ENCODE measurements around the gene LAMA5. TPM values are rescaled to one million over a fixed set of nuclear protein-coding genes. Genes with fewer than 3 reads are reported as not detected.

The LAMA5 gene
- total and polyA plus RNA-seq, 2 experiments from 2014 or later = 201 to 298 TPM

DNA sequence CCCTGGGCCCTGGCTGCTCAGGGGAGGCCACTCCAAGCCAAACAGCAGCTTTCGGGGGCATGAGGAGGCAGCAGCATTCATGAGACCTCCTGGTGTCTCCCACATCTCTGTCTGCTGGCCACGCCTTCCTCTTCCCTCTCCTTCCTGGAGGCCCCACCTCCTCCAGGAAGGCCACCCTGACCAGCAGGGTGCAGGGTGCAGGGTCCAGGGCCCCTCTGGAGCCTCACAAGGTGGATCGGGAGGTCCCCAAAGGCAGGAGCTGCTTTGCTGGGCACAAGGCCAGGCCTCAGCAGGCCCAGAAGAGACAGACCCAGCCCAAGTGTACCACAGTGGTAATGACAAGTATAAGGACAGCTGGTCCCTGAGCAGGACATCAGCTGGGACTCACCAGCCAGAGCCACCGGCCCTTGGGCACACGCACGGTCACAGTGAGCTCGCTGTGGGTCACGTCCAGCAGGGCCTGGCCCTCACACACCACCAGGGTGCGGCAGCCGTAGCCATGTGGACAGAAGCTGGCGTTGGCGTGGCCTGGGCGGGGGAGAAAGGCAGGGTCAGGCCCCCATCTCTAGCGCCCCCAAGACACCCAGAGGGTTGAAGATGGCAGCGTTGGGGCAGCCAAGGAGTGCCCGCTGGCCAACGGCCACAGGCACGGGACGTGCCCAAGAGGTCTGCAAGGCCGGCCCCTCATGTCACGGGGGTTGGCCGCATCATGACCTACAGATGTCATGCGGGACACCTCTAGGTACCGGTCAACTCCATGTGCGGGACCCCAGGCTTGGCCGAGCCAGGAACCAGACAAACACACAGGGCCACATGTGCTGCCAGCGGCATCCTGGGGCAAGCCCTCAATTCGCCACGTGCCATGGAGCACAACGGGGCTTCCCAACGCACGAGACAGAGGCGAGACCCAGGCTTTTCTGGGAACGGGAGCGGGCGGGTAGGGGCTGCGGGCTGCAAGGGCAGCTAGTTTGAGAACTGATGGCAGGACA lies 37.4 kb downstream of the LAMA5 start:
- Mint-ChIP-seq H3K4me3 (no peak overlapping the region), H3K27me3 (ENCODE audit: insufficient read depth, low read depth, poor library complexity) (peaks cover 12% of the 10 kb centered on the region), H3K4me1 (no peaks in the 10 kb centered on the region; the same call in 2 of the 3 replicates), H3K9me3 (peaks cover 3% of the 10 kb centered on the region; the same call in 1 of the 3 replicates), H3K27ac (no peak overlapping the region), H3K36me3 (ENCODE audit: low read depth) (peaks cover 59% of the 10 kb centered on the region)
- Histone ChIP-seq H3K4me3 (no peak overlapping the region), H3K27me3 (ENCODE audit: insufficient read depth) (no peaks in the 10 kb centered on the region), H3K9me2 (ENCODE audit: insufficient read depth) (no peaks in the 10 kb centered on the region), H3K79me2 (replicated peaks; ENCODE audit: insufficient read depth) (no peaks in the 10 kb centered on the region), H3K36me3 (ENCODE audit: insufficient read depth) (peaks cover 21% of the 10 kb centered on the region), H3F3A (replicated peaks; ENCODE audit: low read depth) (no peaks in the 10 kb centered on the region; the same call in 1 of the 2 replicates), H4K20me1 (replicated peaks; ENCODE audit: insufficient read depth) (no peaks in the 10 kb centered on the region), H2AFZ (no peak overlapping the region), H3K4me2 (no peak overlapping the region), H3K4me1 (ENCODE audit: insufficient read depth) (no peaks in the 10 kb centered on the region), H3K27ac (ENCODE audit: low read depth) (no peak overlapping the region)
- ATAC-seq (no peak), DNase-seq (ENCODE audit: low spot score) (no peak)
- no peak for TF ChIP-seq STAT1 (IDR thresholded peaks at IDR 0.05; ENCODE audit: unreplicated experiment)
- no peak for TF ChIP-seq POLR2AphosphoS5 (IDR thresholded peaks at IDR 0.05; ENCODE audit: low read depth)
- no peak for TF ChIP-seq ZNF462 (CRISPR knock-in tag; IDR thresholded peaks at IDR 0.05)
- no peak for TF ChIP-seq EZH2 (IDR thresholded peaks at IDR 0.05; ENCODE audit: low read depth, unreplicated experiment)
- TF ChIP-seq ETS1 (IDR thresholded peaks at IDR 0.05) = no peak
- TF ChIP-seq NANOG (IDR thresholded peaks at IDR 0.05; ENCODE audit: borderline replicate concordance) = no peak
- no peak for TF ChIP-seq EZH2phosphoT487 (IDR thresholded peaks at IDR 0.05; ENCODE audit: unreplicated experiment)
- no peak for TF ChIP-seq REST (IDR thresholded peaks at IDR 0.05; ENCODE audit: unreplicated experiment)
- TF ChIP-seq, protein P1, sequence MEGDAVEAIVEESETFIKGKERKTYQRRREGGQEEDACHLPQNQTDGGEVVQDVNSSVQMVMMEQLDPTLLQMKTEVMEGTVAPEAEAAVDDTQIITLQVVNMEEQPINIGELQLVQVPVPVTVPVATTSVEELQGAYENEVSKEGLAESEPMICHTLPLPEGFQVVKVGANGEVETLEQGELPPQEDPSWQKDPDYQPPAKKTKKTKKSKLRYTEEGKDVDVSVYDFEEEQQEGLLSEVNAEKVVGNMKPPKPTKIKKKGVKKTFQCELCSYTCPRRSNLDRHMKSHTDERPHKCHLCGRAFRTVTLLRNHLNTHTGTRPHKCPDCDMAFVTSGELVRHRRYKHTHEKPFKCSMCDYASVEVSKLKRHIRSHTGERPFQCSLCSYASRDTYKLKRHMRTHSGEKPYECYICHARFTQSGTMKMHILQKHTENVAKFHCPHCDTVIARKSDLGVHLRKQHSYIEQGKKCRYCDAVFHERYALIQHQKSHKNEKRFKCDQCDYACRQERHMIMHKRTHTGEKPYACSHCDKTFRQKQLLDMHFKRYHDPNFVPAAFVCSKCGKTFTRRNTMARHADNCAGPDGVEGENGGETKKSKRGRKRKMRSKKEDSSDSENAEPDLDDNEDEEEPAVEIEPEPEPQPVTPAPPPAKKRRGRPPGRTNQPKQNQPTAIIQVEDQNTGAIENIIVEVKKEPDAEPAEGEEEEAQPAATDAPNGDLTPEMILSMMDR (conservative IDR thresholded peaks at IDR 0.05; ENCODE audit: low read depth in 2 of 2) = no peak
- TF ChIP-seq ZNF331 (CRISPR knock-in tag; IDR thresholded peaks at IDR 0.05; ENCODE audit: low read depth) = no peak

Data from GM23338 (cell line).